ENCODE results near the gene AFF1.

DNA sequence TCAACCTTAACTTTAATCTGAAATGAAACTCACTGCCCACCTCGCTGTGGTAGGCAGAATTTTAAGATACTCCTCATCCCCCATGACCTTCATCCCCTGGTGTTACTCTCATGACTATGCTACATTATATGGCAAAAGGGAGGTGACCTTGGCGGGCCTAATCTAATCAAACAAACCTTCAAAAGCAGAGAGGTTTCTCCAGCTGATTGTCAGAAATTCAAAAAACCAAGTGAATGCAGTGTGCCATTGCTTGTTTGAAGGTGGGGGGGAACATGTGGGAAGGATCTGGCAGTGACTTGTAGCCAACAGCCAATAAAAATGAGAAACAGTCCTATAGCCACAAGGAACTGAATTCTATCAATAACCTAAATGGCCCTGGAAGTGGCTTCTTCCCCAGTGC lies 237.1 kb downstream of the AFF1 start:
- no peak for TF ChIP-seq EZH2 (IDR thresholded peaks at IDR 0.05; ENCODE audit: insufficient read depth, low read length)
- TF ChIP-seq, protein P1, sequence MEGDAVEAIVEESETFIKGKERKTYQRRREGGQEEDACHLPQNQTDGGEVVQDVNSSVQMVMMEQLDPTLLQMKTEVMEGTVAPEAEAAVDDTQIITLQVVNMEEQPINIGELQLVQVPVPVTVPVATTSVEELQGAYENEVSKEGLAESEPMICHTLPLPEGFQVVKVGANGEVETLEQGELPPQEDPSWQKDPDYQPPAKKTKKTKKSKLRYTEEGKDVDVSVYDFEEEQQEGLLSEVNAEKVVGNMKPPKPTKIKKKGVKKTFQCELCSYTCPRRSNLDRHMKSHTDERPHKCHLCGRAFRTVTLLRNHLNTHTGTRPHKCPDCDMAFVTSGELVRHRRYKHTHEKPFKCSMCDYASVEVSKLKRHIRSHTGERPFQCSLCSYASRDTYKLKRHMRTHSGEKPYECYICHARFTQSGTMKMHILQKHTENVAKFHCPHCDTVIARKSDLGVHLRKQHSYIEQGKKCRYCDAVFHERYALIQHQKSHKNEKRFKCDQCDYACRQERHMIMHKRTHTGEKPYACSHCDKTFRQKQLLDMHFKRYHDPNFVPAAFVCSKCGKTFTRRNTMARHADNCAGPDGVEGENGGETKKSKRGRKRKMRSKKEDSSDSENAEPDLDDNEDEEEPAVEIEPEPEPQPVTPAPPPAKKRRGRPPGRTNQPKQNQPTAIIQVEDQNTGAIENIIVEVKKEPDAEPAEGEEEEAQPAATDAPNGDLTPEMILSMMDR (IDR thresholded peaks at IDR 0.05; ENCODE audit: insufficient read depth, low read depth, low read length), result no peak
